Calu3 (cell line): ENCODE measurements around the gene SPSB1. TPM values are rescaled to one million over a fixed set of nuclear protein-coding genes. Genes with fewer than 3 reads are reported as not detected.

Experiments used
- BruUV-seq: library from RNA; stranded (reverse); fragments of 400-500 nt; replicated peaks from 2 replicates; lab custom pipeline; 2021; lab: Mats Ljungman, UMichigan
- CTCF ChIA-PET: fragments of 300-600 bp; sonication (Branson Sonifier 250); formaldehyde crosslinking; loops from one replicate; lab custom pipeline; 2022; ENCODE audit warnings: antibody characterized with exemption; lab: Charles Lee
- DNase-seq: peaks from one replicate; pipeline ENCODE4 v3.0.0; 2022
- H3K27ac Mint-ChIP-seq: one replicate; pipeline ENCODE4 v1.8.0; 2022; ENCODE audit warnings: mixed read lengths; ENCODE audit not compliant: unreplicated experiment
- H3K27me3 Mint-ChIP-seq: one replicate; pipeline ENCODE4 v1.8.0; 2022; ENCODE audit warnings: mixed read lengths; ENCODE audit not compliant: unreplicated experiment
- H3K36me3 Mint-ChIP-seq: one replicate; pipeline ENCODE4 v1.8.0; 2022; ENCODE audit warnings: mild to moderate bottlenecking, moderate library complexity, mixed read lengths; ENCODE audit not compliant: insufficient read depth, unreplicated experiment
- H3K4me1 Mint-ChIP-seq: one replicate; pipeline ENCODE4 v1.8.0; 2022; ENCODE audit warnings: mild to moderate bottlenecking, low read depth, mixed read lengths; ENCODE audit not compliant: unreplicated experiment
- H3K4me3 Mint-ChIP-seq: one replicate; pipeline ENCODE4 v1.8.0; 2022; ENCODE audit warnings: mild to moderate bottlenecking, low read depth, moderate library complexity, mixed read lengths; ENCODE audit not compliant: unreplicated experiment
- H3K9me3 Mint-ChIP-seq: one replicate; pipeline ENCODE4 v1.8.0; 2022; ENCODE audit warnings: low read depth, mixed read lengths; ENCODE audit not compliant: unreplicated experiment
- intact Hi-C: fragments of 100-400 bp; cut with micrococcal nuclease; formaldehyde crosslinking; loops from one replicate; pipeline ENCODE4 v1.10.0; 2022; ENCODE audit not compliant: unreplicated experiment
- total RNA-seq: library from RNA; stranded (reverse); gene quantifications from 2 replicates; pipeline ENCODE4 v1.2.3, GENCODE V29; 2022
- TF ChIP-seq, protein P1 (sequence below): fragments of 200-600 bp; IDR thresholded peaks from one replicate; pipeline ENCODE4 v1.8.0; 2022; ENCODE audit warnings: antibody characterized with exemption; ENCODE audit not compliant: unreplicated experiment

The SPSB1 gene
- total RNA-seq, 1 experiment from 2014 or later, result 4.9 TPM

DNA sequence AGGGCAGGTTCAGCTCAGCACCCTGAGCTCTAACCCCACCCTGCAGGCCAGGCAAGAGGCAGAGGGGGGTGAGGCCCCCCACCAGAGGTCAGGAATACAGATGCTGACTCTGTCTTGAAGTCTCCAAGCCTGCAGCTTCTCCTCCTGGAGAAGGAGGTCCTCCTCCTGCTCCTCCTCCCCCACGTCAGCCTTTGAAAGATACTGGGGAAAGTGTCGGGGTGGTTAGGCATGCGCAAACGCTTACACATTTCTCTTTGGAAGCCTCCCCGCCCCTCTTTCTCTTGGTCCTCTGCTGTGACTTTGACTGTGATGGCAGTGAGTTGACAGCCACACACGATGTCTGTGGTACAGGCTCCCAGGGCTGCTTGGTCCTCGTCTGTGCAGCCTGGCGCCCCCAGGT, 65.3 kb downstream of the SPSB1 start:
- CTCF ChIA-PET, result no interaction called here
- BruUV-seq, result no TSS peak
- H3K27me3 Mint-ChIP-seq, result no peaks in the 10 kb centered on the region
- TF ChIP-seq, protein P1, sequence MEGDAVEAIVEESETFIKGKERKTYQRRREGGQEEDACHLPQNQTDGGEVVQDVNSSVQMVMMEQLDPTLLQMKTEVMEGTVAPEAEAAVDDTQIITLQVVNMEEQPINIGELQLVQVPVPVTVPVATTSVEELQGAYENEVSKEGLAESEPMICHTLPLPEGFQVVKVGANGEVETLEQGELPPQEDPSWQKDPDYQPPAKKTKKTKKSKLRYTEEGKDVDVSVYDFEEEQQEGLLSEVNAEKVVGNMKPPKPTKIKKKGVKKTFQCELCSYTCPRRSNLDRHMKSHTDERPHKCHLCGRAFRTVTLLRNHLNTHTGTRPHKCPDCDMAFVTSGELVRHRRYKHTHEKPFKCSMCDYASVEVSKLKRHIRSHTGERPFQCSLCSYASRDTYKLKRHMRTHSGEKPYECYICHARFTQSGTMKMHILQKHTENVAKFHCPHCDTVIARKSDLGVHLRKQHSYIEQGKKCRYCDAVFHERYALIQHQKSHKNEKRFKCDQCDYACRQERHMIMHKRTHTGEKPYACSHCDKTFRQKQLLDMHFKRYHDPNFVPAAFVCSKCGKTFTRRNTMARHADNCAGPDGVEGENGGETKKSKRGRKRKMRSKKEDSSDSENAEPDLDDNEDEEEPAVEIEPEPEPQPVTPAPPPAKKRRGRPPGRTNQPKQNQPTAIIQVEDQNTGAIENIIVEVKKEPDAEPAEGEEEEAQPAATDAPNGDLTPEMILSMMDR, result no peak
- no peak overlapping the region for H3K27ac Mint-ChIP-seq
- DNase-seq, result no peak
- intact Hi-C loops, result no loop called here
- no peaks in the 10 kb centered on the region for H3K4me1 Mint-ChIP-seq
- peaks cover 4% of the 10 kb centered on the region for H3K9me3 Mint-ChIP-seq
- H3K36me3 Mint-ChIP-seq, result no peaks in the 10 kb centered on the region
- H3K4me3 Mint-ChIP-seq, result no peak overlapping the region

DNA sequence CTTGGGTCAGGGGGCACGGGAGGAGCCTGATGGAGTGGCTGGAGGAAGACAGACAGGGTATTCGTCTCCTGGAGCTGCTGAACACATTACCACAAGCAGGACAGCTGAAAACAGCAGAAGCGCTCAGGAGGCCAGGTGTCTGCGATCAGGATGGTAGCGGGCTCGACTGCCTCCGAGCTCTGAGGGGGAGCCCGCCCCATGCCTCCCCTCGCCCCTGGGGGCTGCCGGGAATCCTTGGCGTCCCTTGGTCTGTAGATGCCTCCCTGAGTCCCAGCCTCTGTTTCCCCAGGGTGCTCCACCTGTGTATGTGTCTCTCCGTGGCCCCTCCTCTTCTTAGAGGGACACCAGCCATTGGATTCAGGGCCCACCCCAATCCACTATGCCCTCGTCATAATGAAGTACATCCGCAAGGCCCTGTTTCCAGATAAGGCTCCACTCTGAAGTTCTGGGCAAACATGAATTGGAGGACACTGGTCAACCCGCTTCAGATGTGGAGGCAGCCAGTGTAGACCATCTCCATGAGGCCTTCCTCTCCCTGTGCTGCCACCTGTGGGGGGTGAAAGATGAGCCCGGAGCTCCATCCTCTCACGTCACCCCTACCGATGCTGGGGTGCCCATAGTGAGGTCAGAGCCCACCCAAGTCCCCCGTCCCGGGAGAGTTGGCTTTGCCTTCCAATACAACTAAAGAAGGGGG, 67.8 kb downstream of the SPSB1 start:
- TF ChIP-seq, protein P1, result no peak
- no peak for DNase-seq
- Mint-ChIP-seq H3K27me3 (no peaks in the 10 kb centered on the region), H3K9me3 (peaks cover 4% of the 10 kb centered on the region), H3K27ac (no peak overlapping the region), H3K36me3 (no peaks in the 10 kb centered on the region), H3K4me3 (no peak overlapping the region), H3K4me1 (no peaks in the 10 kb centered on the region)
- CTCF ChIA-PET, result no interaction called here
- BruUV-seq, result no TSS peak
- intact Hi-C loops, result no loop called here

DNA sequence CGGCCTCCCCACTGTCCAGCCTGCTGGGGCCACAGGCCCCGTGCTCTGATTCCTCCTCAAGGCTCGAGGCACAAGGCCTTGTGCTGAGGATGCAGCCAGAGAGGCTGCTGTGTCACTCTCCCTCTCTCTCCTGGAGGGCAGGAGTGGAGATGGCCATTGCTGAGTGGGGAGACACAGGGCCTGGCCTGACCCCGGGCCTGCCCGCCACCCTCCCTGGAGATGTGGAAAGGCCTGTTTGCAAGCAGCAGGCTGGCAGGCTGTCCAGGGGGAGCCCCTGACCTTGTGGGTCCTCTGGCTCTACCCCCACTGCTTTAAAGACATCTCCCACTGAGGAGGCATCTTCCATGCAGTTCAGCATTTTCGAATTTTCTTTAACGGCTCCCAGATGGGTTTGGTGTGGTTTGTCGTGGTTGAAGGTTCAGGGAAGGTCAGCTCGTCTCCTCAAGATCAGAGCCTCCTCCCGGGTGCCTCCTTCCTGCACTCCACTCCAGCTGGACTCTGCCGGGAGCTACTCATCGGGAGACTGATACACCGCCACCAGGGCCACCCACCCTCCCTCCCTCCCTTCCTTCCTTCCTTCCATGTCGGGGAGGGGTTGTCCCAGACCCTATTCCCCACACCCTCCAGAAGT, 69.1 kb downstream of the SPSB1 start:
- DNase-seq, result no peak
- H3K4me3 Mint-ChIP-seq, result no peak overlapping the region
- intact Hi-C loops, result no loop called here
- BruUV-seq, result no TSS peak
- no peaks in the 10 kb centered on the region for H3K36me3 Mint-ChIP-seq
- TF ChIP-seq, protein P1, result no peak
- no peaks in the 10 kb centered on the region for H3K27me3 Mint-ChIP-seq
- CTCF ChIA-PET, result no interaction called here
- H3K9me3 Mint-ChIP-seq, result peaks cover 2% of the 10 kb centered on the region
- H3K27ac Mint-ChIP-seq, result no peak overlapping the region
- no peaks in the 10 kb centered on the region for H3K4me1 Mint-ChIP-seq

DNA sequence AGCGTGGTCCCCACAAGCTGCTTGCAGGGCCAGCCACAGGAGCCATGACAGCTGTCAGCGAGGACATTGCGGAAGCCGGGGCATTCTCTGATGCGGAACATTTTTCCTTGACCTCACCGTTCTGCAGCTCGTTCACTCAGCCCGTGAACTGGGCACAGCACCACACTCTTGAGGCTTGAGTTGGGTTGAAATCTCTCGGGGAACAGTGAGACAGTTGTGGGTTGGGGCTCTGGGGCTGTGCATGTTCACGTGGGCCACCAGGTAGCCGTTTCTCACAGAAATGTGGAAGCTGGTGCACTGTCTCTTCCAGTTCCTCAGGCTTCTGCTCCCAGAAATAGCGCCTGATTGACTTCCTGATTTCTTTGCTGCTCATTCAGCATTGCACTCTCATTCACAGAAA, 69.8 kb downstream of the SPSB1 start:
- CTCF ChIA-PET, result no interaction called here
- H3K4me3 Mint-ChIP-seq, result no peak overlapping the region
- H3K9me3 Mint-ChIP-seq, result no peaks in the 10 kb centered on the region
- no peaks in the 10 kb centered on the region for H3K27me3 Mint-ChIP-seq
- no TSS peak for BruUV-seq
- H3K4me1 Mint-ChIP-seq, result no peaks in the 10 kb centered on the region
- DNase-seq, result no peak
- H3K36me3 Mint-ChIP-seq, result no peaks in the 10 kb centered on the region
- TF ChIP-seq, protein P1, result no peak
- intact Hi-C loops, result no loop called here
- no peak overlapping the region for H3K27ac Mint-ChIP-seq
